ENCODE data around the gene PRDM16.

Gene PRDM16

GRCh38 chr1:3444298-3444697, 375.3 kb downstream of the PRDM16 start:
- H3K4me3 ChIP-seq (ENCODE audit: insufficient read depth in 1 of 2, low read depth in 1 of 2, low read length in 2 of 2) = no peak overlapping the region
- no peak overlapping the region for H2BK15ac ChIP-seq (ENCODE audit: low read depth, poor library complexity, severe bottlenecking)
- H2AFZ ChIP-seq (ENCODE audit: low read depth, low read length) = no peak overlapping the region
- H3K4me1 ChIP-seq (ENCODE audit: control insufficient read depth, insufficient read depth, low read depth, low read length) = no peaks in the 10 kb centered on the region
- H3K27ac ChIP-seq (ENCODE audit: low read length, poor library complexity, severe bottlenecking) = no peak overlapping the region
- no peak overlapping the region for H3K23ac ChIP-seq (ENCODE audit: low read length in 2 of 2)
- H4K8ac ChIP-seq (ENCODE audit: low read length) = no peak overlapping the region
- H3K9ac ChIP-seq (ENCODE audit: low read length) = no peak overlapping the region
- H3K14ac ChIP-seq (ENCODE audit: low read length in 2 of 2) = no peak overlapping the region
- H3K9me3 ChIP-seq (ENCODE audit: control insufficient read depth, low read length) = peaks cover 19% of the 10 kb centered on the region
- no peak overlapping the region for H2AK5ac ChIP-seq (ENCODE audit: low read length, severe bottlenecking)
- H3K27me3 ChIP-seq (ENCODE audit: control insufficient read depth in 1 of 2, insufficient read depth in 1 of 2, low read length in 2 of 2) = peaks cover 26 to 66% of the 10 kb centered on the region in 2 experiments
- no peak overlapping the region for H3K4ac ChIP-seq (ENCODE audit: low read depth in 1 of 2, low read length in 2 of 2)
- H2BK120ac ChIP-seq (ENCODE audit: low read depth, low read length) = no peak overlapping the region
- H3K4me2 ChIP-seq (ENCODE audit: low read length, poor library complexity, severe bottlenecking) = no peak overlapping the region
- H3K79me1 ChIP-seq (replicated peaks; ENCODE audit: low read length, poor library complexity, severe bottlenecking) = no peaks in the 10 kb centered on the region
- no peak overlapping the region for H4K91ac ChIP-seq (ENCODE audit: low read length)
- no peak overlapping the region for H2BK12ac ChIP-seq (ENCODE audit: low read length in 2 of 2)
- H2BK5ac ChIP-seq (ENCODE audit: low read depth, low read length, poor library complexity, severe bottlenecking) = no peak overlapping the region
- no peak for DNase-seq
- H3K36me3 ChIP-seq (ENCODE audit: control insufficient read depth in 1 of 2, insufficient read depth in 2 of 2, low read depth in 1 of 2, low read length in 2 of 2) = no peaks in the 10 kb centered on the region
- WGBS = 88% methylated on average over 18 of the region's 18 CpGs
- H3K18ac ChIP-seq (ENCODE audit: low read depth in 1 of 2, low read length in 2 of 2) = no peak overlapping the region

DNA sequence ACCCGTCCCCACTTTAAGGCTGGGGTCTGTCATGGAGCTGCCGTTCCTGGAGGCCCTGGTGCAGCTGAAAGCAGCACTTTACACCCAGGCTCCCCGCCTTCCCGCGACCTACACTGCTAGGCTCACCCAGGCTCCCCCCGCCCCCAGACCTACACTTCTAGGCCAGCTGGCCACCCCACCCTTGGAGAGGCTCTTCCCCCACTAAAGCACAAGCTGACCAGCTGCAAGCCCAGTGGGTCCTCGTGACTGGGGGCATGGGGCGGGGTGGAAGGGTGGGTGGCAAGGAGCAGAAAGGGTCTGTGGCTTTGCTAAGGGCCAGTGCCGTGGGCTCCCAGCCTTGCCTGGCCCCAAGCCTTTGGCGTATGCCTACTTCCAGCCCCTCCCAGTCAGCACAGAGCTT, 375.7 kb downstream of the PRDM16 start:
- no peak overlapping the region for H2AK5ac ChIP-seq (ENCODE audit: low read length, severe bottlenecking)
- no peak overlapping the region for H3K4me3 ChIP-seq (ENCODE audit: insufficient read depth in 1 of 2, low read depth in 1 of 2, low read length in 2 of 2)
- H4K8ac ChIP-seq (ENCODE audit: low read length) = no peak overlapping the region
- H2BK15ac ChIP-seq (ENCODE audit: low read depth, poor library complexity, severe bottlenecking) = no peak overlapping the region
- no peak overlapping the region for H2BK120ac ChIP-seq (ENCODE audit: low read depth, low read length)
- no peak overlapping the region for H2AFZ ChIP-seq (ENCODE audit: low read depth, low read length)
- no peaks in the 10 kb centered on the region for H3K36me3 ChIP-seq (ENCODE audit: control insufficient read depth in 1 of 2, insufficient read depth in 2 of 2, low read depth in 1 of 2, low read length in 2 of 2)
- WGBS = 76% methylated on average over 7 of the region's 10 CpGs
- H3K9ac ChIP-seq (ENCODE audit: low read length) = no peak overlapping the region
- no peak for DNase-seq
- no peak overlapping the region for H2BK12ac ChIP-seq (ENCODE audit: low read length in 2 of 2)
- no peak overlapping the region for H3K14ac ChIP-seq (ENCODE audit: low read length in 2 of 2)
- no peak overlapping the region for H3K27ac ChIP-seq (ENCODE audit: low read length, poor library complexity, severe bottlenecking)
- H3K9me3 ChIP-seq (ENCODE audit: control insufficient read depth, low read length) = peaks cover 19% of the 10 kb centered on the region
- no peak overlapping the region for H3K23ac ChIP-seq (ENCODE audit: low read length in 2 of 2)
- no peak overlapping the region for H3K4me2 ChIP-seq (ENCODE audit: low read length, poor library complexity, severe bottlenecking)
- no peak overlapping the region for H2BK5ac ChIP-seq (ENCODE audit: low read depth, low read length, poor library complexity, severe bottlenecking)
- no peak overlapping the region for H3K4ac ChIP-seq (ENCODE audit: low read depth in 1 of 2, low read length in 2 of 2)
- no peak overlapping the region for H4K91ac ChIP-seq (ENCODE audit: low read length)
- H3K18ac ChIP-seq (ENCODE audit: low read depth in 1 of 2, low read length in 2 of 2) = no peak overlapping the region
- no peaks in the 10 kb centered on the region for H3K79me1 ChIP-seq (replicated peaks; ENCODE audit: low read length, poor library complexity, severe bottlenecking)
- H3K4me1 ChIP-seq (ENCODE audit: control insufficient read depth, insufficient read depth, low read depth, low read length) = no peaks in the 10 kb centered on the region
- H3K27me3 ChIP-seq (ENCODE audit: control insufficient read depth in 1 of 2, insufficient read depth in 1 of 2, low read length in 2 of 2) = peaks cover 26 to 69% of the 10 kb centered on the region in 2 experiments

DNA sequence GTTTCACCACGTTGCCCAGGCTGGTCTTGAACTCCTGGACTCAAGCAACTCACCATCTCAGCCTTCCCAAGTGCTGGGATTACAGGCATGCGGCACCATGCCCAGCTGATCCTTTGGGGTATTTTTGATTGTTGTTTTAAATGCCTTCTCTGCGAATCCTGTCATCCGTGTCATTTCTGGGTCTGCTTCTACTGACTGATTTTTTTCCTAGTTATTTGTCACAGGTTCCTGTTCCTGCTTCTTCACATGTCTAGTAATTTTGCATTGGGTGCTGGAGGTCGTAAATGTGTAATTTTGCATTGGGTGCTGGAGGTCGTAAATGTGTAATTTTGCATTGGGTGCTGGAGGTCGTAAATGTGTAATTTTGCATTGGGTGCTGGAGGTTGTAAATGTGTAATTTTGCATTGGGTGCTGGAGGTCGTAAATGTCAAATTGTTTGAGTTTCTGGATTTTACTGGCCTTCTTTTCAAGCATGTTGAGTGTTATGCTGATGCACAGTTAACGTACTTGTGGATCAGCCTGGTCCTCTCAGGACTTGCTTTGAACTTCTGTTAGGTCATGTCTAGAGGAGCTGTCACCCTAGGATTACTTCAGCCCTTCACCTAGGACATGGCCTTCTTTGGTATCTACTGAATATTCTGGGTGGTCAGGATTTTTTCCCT, 381.3 kb downstream of the PRDM16 start:
- Histone ChIP-seq H3K9me3 (ENCODE audit: control insufficient read depth, low read length) (peaks cover 19% of the 10 kb centered on the region), H3K4me1 (ENCODE audit: control insufficient read depth, insufficient read depth, low read depth, low read length) (peaks cover 20% of the 10 kb centered on the region), H3K9ac (ENCODE audit: low read length) (no peak overlapping the region), H3K4me2 (ENCODE audit: low read length, poor library complexity, severe bottlenecking) (no peak overlapping the region), H3K27me3 (ENCODE audit: control insufficient read depth in 1 of 2, insufficient read depth in 1 of 2, low read length in 2 of 2) (peaks cover 29 to 62% of the 10 kb centered on the region in 2 experiments), H3K27ac (ENCODE audit: low read length, poor library complexity, severe bottlenecking) (no peak overlapping the region), H3K4me3 (ENCODE audit: insufficient read depth in 1 of 2, low read depth in 1 of 2, low read length in 2 of 2) (no peak overlapping the region), H2BK120ac (ENCODE audit: low read depth, low read length) (no peak overlapping the region), H3K4ac (ENCODE audit: low read depth in 1 of 2, low read length in 2 of 2) (no peak overlapping the region), H4K8ac (ENCODE audit: low read length) (no peak overlapping the region), H3K18ac (ENCODE audit: low read depth in 1 of 2, low read length in 2 of 2) (no peak overlapping the region), H3K23ac (ENCODE audit: low read length in 2 of 2) (no peak overlapping the region), H4K91ac (ENCODE audit: low read length) (no peak overlapping the region), H3K36me3 (ENCODE audit: control insufficient read depth in 1 of 2, insufficient read depth in 2 of 2, low read depth in 1 of 2, low read length in 2 of 2) (no peaks in the 10 kb centered on the region), H2BK12ac (ENCODE audit: low read length in 2 of 2) (no peak overlapping the region), H2BK5ac (ENCODE audit: low read depth, low read length, poor library complexity, severe bottlenecking) (no peak overlapping the region), H2BK15ac (ENCODE audit: low read depth, poor library complexity, severe bottlenecking) (no peak overlapping the region), H3K14ac (ENCODE audit: low read length in 2 of 2) (no peak overlapping the region), H3K79me1 (replicated peaks; ENCODE audit: low read length, poor library complexity, severe bottlenecking) (no peaks in the 10 kb centered on the region), H2AFZ (ENCODE audit: low read depth, low read length) (no peak overlapping the region), H2AK5ac (ENCODE audit: low read length, severe bottlenecking) (no peak overlapping the region)
- no peak for DNase-seq
- WGBS = 69% methylated on average over 9 of the region's 9 CpGs

DNA sequence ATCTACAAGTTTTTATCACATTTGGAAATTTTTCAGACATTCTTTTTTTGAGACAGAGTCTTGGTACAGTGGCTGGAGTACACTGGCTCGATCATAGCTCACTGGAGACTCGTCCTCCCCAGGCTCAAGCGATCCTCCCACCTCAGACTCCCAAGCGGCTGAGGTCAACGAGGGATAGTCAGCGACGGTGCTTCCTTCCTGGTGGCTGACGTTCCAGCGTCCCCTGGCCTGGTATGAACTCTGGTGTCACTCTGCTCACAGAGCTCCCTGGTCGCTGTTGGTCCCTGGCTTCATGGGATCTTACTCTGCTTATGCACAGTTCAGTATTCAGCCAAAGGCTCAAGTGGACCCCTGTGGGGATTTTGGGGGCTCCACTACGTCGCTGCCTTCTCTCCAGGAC, 382.0 kb downstream of the PRDM16 start:
- Histone ChIP-seq H3K9ac (ENCODE audit: low read length) (no peak overlapping the region), H2BK12ac (ENCODE audit: low read length in 2 of 2) (no peak overlapping the region), H2BK120ac (ENCODE audit: low read depth, low read length) (no peak overlapping the region), H2BK5ac (ENCODE audit: low read depth, low read length, poor library complexity, severe bottlenecking) (no peak overlapping the region), H2BK15ac (ENCODE audit: low read depth, poor library complexity, severe bottlenecking) (no peak overlapping the region), H2AFZ (ENCODE audit: low read depth, low read length) (no peak overlapping the region), H3K4me3 (ENCODE audit: insufficient read depth in 1 of 2, low read depth in 1 of 2, low read length in 2 of 2) (no peak overlapping the region), H3K4ac (ENCODE audit: low read depth in 1 of 2, low read length in 2 of 2) (no peak overlapping the region), H3K14ac (ENCODE audit: low read length in 2 of 2) (no peak overlapping the region), H3K4me2 (ENCODE audit: low read length, poor library complexity, severe bottlenecking) (no peak overlapping the region), H4K8ac (ENCODE audit: low read length) (no peak overlapping the region), H2AK5ac (ENCODE audit: low read length, severe bottlenecking) (no peak overlapping the region), H3K4me1 (ENCODE audit: control insufficient read depth, insufficient read depth, low read depth, low read length) (peaks cover 20% of the 10 kb centered on the region), H3K23ac (ENCODE audit: low read length in 2 of 2) (no peak overlapping the region), H3K27ac (ENCODE audit: low read length, poor library complexity, severe bottlenecking) (no peak overlapping the region), H3K79me1 (replicated peaks; ENCODE audit: low read length, poor library complexity, severe bottlenecking) (no peaks in the 10 kb centered on the region), H3K18ac (ENCODE audit: low read depth in 1 of 2, low read length in 2 of 2) (no peak overlapping the region), H3K36me3 (ENCODE audit: control insufficient read depth in 1 of 2, insufficient read depth in 2 of 2, low read depth in 1 of 2, low read length in 2 of 2) (no peaks in the 10 kb centered on the region), H3K9me3 (ENCODE audit: control insufficient read depth, low read length) (peaks cover 16% of the 10 kb centered on the region), H4K91ac (ENCODE audit: low read length) (no peak overlapping the region), H3K27me3 (ENCODE audit: control insufficient read depth in 1 of 2, insufficient read depth in 1 of 2, low read length in 2 of 2) (peaks cover 34 to 68% of the 10 kb centered on the region in 2 experiments)
- no peak for DNase-seq
- 73% methylated on average over 12 of the region's 12 CpGs for WGBS
